Loucy (cell line): ENCODE results near the gene RSPO4.

Source experiments
- CTCF ChIP-seq: fragments of 200-600 bp; sonication (generic); conservative IDR thresholded peaks from 2 replicates; pipeline ENCODE4 v1.5.1; 2014; ENCODE audit warnings: mild to moderate bottlenecking, antibody characterized with exemption, low read length
- EZH2phosphoT487 ChIP-seq: fragments of 200-600 bp; IDR thresholded peaks from 2 replicates; pipeline ENCODE4 v1.6.1; 2018; ENCODE audit warnings: antibody characterized with exemption, mild to moderate bottlenecking, moderate library complexity, borderline replicate concordance

- TF ChIP-seq CTCF (no peak), EZH2phosphoT487 (no peak)
Measured at GRCh38 chr20:945841-946240, 56.3 kb downstream of the RSPO4 start.
